DMS114 treated with DMSO at 0.1 percent for 48 hours (cell line): Measurements from ENCODE around the gene DPM2.

Experiments used
- DNase-seq: peaks from one replicate; lab custom pipeline; 2025; ENCODE audit not compliant: unreplicated experiment; lab: John Stamatoyannopoulos, UW

Gene DPM2

GRCh38 chr9:127937388-127938297 is at the start of gene DPM2:
Gene DPM2, minus strand, starts transcription at chr9:127937854. Its CDS starts 34 bp downstream, at chr9:127937820.
- DNase-seq: peak; percentile 67

GRCh38 chr9:127987103-127987614 is 49.5 kb upstream of the DPM2 start:
- no peak for DNase-seq

GRCh38 chr9:127985011-127985410 is 47.4 kb upstream of the DPM2 start:
- DNase-seq: no peak

GRCh38 chr9:127983847-127984289 is 46.2 kb upstream of the DPM2 start:
- no peak for DNase-seq

- no peak for DNase-seq
Observed at GRCh38 chr9:127982912-127983311, 45.3 kb upstream of the DPM2 start.

- no peak for DNase-seq
Observed at GRCh38 chr9:127981559-127982121, 44.0 kb upstream of the DPM2 start.

- peak; percentile 69 for DNase-seq
Observed at GRCh38 chr9:127980706-127981558, 43.3 kb upstream of the DPM2 start, which contains the start of gene EEIG1. Gene EEIG1, minus strand, starts transcription at chr9:127980989. Its CDS starts 852 bp downstream, at chr9:127980137.

GRCh38 chr9:127980060-127980705 is 42.5 kb upstream of the DPM2 start:
- no peak for DNase-seq

GRCh38 chr9:127979333-127980059 is 41.8 kb upstream of the DPM2 start:
- DNase-seq: no peak

GRCh38 chr9:127979015-127979332 is 41.3 kb upstream of the DPM2 start:
- DNase-seq: no peak

GRCh38 chr9:127977884-127978647 is 40.4 kb upstream of the DPM2 start:
- no peak for DNase-seq

GRCh38 chr9:127977009-127977883 is 39.6 kb upstream of the DPM2 start:
- no peak for DNase-seq

- no peak for DNase-seq
Observed at GRCh38 chr9:127976498-127976897, 38.8 kb upstream of the DPM2 start.

- DNase-seq: no peak
Observed at GRCh38 chr9:127975376-127976315, 38.0 kb upstream of the DPM2 start.

GRCh38 chr9:127974769-127975261 is 37.2 kb upstream of the DPM2 start:
- DNase-seq: no peak

GRCh38 chr9:127974001-127974768 is 36.5 kb upstream of the DPM2 start:
- DNase-seq: no peak
